HepG2 (cell line): Measurements from ENCODE around the gene ARHGEF40. TPM values are rescaled to one million over a fixed set of nuclear protein-coding genes. Genes with fewer than 3 reads are reported as not detected.

Experiments
- ATAC-seq: fragments of 200-7000 bp; cut with Tn5 transposase; 3 replicates; pipeline ENCODE4 v1.9.1; 2020; ENCODE audit warnings: mild to moderate bottlenecking, moderate library complexity
- BruUV-seq: library from RNA; stranded (reverse); fragments of 400-500 nt; replicated peaks from 2 replicates; lab custom pipeline; 2021; lab: Mats Ljungman, UMichigan
- CTCF ChIA-PET: fragments of 300-600 bp; formaldehyde crosslinking; extraction: SDS; loops from one replicate; lab custom pipeline; 2021; ENCODE audit warnings: low total read pairs, inconsistent platforms, low intra/inter-chr PET ratio; lab: Yijun Ruan, JAX
- POLR2A ChIA-PET: fragments of 350-600 bp; sonication (Branson Sonifier 250); formaldehyde crosslinking; loops from one replicate; lab custom pipeline; 2020; ENCODE audit warnings: antibody characterized with exemption, inconsistent platforms; lab: Yijun Ruan, JAX
- DNase-seq: peaks from one replicate; pipeline ENCODE4 v3.0.0-alpha.2; 2015; ENCODE audit warnings: low spot score
- FAIRE-seq: peaks from 3 replicates; lab custom pipeline; 2011; peaks lifted over from hg19 to GRCh38; lab: Jason Lieb, UNC
- H2AFZ ChIP-seq: one replicate; pipeline ENCODE4 v1.6.1; 2011; ENCODE audit warnings: low read length, inconsistent platforms
- H3K27ac ChIP-seq: fragments of 300-600 bp; 3 replicates; pipeline ENCODE4 v1.8.0; 2011; ENCODE audit warnings: mixed run types, mild to moderate bottlenecking, mixed read lengths, low read length, inconsistent platforms; ENCODE audit not compliant: insufficient read depth; ENCODE audit errors: extremely low read length
- H3K27me3 ChIP-seq, 2 experiments: fragments of 200-600 bp in 1 of 2; 2 replicates in 1 of 2; 3 replicates in 1 of 2; pipeline versions ENCODE4 v1.6.0 to v1.8.0; 2011; ENCODE audit warnings: low read length in 2 of 2, mild to moderate bottlenecking in 2 of 2, moderate library complexity in 2 of 2, inconsistent platforms in 1 of 2; ENCODE audit not compliant: insufficient read depth in 2 of 2, control insufficient read depth in 1 of 2
- H3K36me3 ChIP-seq, 2 experiments: fragments of 200-600 bp in 1 of 2; replicated peaks in 1 of 2; 2 replicates in 1 of 2; 3 replicates in 1 of 2; pipeline versions ENCODE4 v1.5.1 to v1.8.0; 2011; ENCODE audit warnings: low read length in 2 of 2, inconsistent platforms in 1 of 2; ENCODE audit not compliant: insufficient read depth in 2 of 2, control insufficient read depth in 1 of 2
- H3K4me1 ChIP-seq: 2 replicates; pipeline ENCODE4 v1.5.1; 2012; ENCODE audit warnings: low read length, inconsistent platforms; ENCODE audit not compliant: insufficient read depth
- H3K4me2 ChIP-seq: 2 replicates; pipeline ENCODE4 v1.6.0; 2011; ENCODE audit warnings: low read depth, low read length, inconsistent platforms
- H3K4me3 ChIP-seq, 3 experiments: fragments of 200-600 bp in 1 of 3; sonication (generic), shearing (Covaris generic) in 1 of 3; replicated peaks in 1 of 3; 2 replicates each; pipeline ENCODE4 v1.5.1; 2011 to 2016; ENCODE audit warnings: low read length in 3 of 3, inconsistent platforms in 2 of 3, low read depth in 2 of 3, mild to moderate bottlenecking in 2 of 3, control low read depth in 1 of 3, mixed read lengths in 1 of 3; ENCODE audit not compliant: insufficient read depth in 1 of 3
- H3K79me2 ChIP-seq: one replicate; pipeline ENCODE4 v1.6.1; 2011; ENCODE audit warnings: low read length, inconsistent platforms; ENCODE audit not compliant: insufficient read depth
- H3K9ac ChIP-seq: 2 replicates; pipeline ENCODE4 v1.6.0; 2011; ENCODE audit warnings: mild to moderate bottlenecking, low read depth, low read length, inconsistent platforms; ENCODE audit not compliant: insufficient read depth
- H3K9me3 ChIP-seq: 2 replicates; pipeline ENCODE4 v1.5.1; 2012; ENCODE audit warnings: mild to moderate bottlenecking, low read length
- H4K20me1 ChIP-seq: 2 replicates; pipeline ENCODE4 v1.6.0; 2011; ENCODE audit warnings: inconsistent platforms, mild to moderate bottlenecking, low read length, moderate library complexity; ENCODE audit not compliant: insufficient read depth
- ARNT2 ChIP-seq: sonication (generic); formaldehyde crosslinking; IDR thresholded peaks from 2 replicates; pipeline ENCODE4 v1.8.0; 2022; ENCODE audit warnings: mild to moderate bottlenecking, low read depth, missing genetic modification reagents, moderate library complexity
- BCLAF1 ChIP-seq: fragments of 450-650 bp; IDR thresholded peaks from 2 replicates; pipeline ENCODE4 v1.6.1; 2017; ENCODE audit warnings: mild to moderate bottlenecking
- CHCHD3 ChIP-seq: sonication (generic); formaldehyde crosslinking; IDR thresholded peaks from 2 replicates; pipeline ENCODE4 v1.8.0; 2022; ENCODE audit warnings: mild to moderate bottlenecking, missing genetic modification reagents, moderate library complexity
- FOXC1 ChIP-seq: sonication (generic); formaldehyde crosslinking; IDR thresholded peaks from 2 replicates; pipeline ENCODE4 v1.8.0; 2022; ENCODE audit warnings: mild to moderate bottlenecking, missing genetic modification reagents, borderline replicate concordance
- HIVEP1 ChIP-seq: sonication (generic); formaldehyde crosslinking; IDR thresholded peaks from 2 replicates; pipeline ENCODE4 v1.4.0; 2020; ENCODE audit warnings: mild to moderate bottlenecking, missing genetic modification reagents
- HNF4G ChIP-seq, 2 experiments: sonication (generic) in 1 of 2; formaldehyde crosslinking in 1 of 2; IDR thresholded peaks; 2 replicates each; pipeline versions ENCODE4 v1.4.0 to v1.6.1; 2011 to 2020; ENCODE audit warnings: borderline replicate concordance in 2 of 2, low read depth in 2 of 2, mild to moderate bottlenecking in 2 of 2, low read length in 1 of 2, missing genetic modification reagents in 1 of 2, moderate library complexity in 1 of 2
- MAZ ChIP-seq, 2 experiments: sonication (generic) in 1 of 2; formaldehyde crosslinking in 1 of 2; IDR thresholded peaks; 2 replicates each; pipeline versions ENCODE4 v1.5.0 to v1.6.1; 2012 to 2020; ENCODE audit warnings: low read depth in 2 of 2, mild to moderate bottlenecking in 2 of 2, borderline replicate concordance in 1 of 2, improper control_type of control experiment in 1 of 2, low read length in 1 of 2, missing genetic modification reagents in 1 of 2, moderate library complexity in 1 of 2
- POLR2A ChIP-seq, 2 experiments: IDR thresholded peaks; 2 replicates each; pipeline ENCODE4 v1.6.1; 2011; ENCODE audit warnings: low read depth in 2 of 2, low read length in 2 of 2, mild to moderate bottlenecking in 1 of 2, moderate library complexity in 1 of 2; ENCODE audit not compliant: insufficient read depth in 1 of 2
- SAP130 ChIP-seq: IDR thresholded peaks from 2 replicates; pipeline ENCODE4 v1.6.1; 2016; ENCODE audit warnings: low read depth
- ZNF678 ChIP-seq: sonication (generic); formaldehyde crosslinking; IDR thresholded peaks from 2 replicates; pipeline ENCODE4 v1.4.0; 2020; ENCODE audit warnings: mild to moderate bottlenecking, missing genetic modification reagents
- WGBS: methylation state at CpG from one replicate; pipeline ENCODE4 v1.1.6; 2017; ENCODE audit warnings: low lambda C conversion rate; 5-methylcytosine and 5-hydroxymethylcytosine counted together
- in situ Hi-C: cut with HindIII; loops from 2 replicates; pipeline ENCODE4 v1.10.0; 2017; ENCODE audit warnings: low pct_unique_long_range_greater_than_20kb; ENCODE audit not compliant: extremely low pct_ligation_motif_present
- intact Hi-C: fragments of 100-400 bp; cut with micrococcal nuclease; formaldehyde crosslinking; loops from one replicate; pipeline ENCODE4 v1.10.0; 2022; ENCODE audit not compliant: unreplicated experiment
- polyA plus RNA-seq, 8 experiments: library from polyadenylated mRNA; depleted of rRNA in 3 of 8; stranded (reverse) in 7 of 8; unstranded in 1 of 8; fragments of >200 nt; fragmentation: Illumina TruSeq in 4 of 8; extraction: Trizol in 4 of 8; gene quantifications; 2 replicates each; pipeline versions ENCODE4 v1.2.1 to v1.2.3, GENCODE V29; 2011 to 2016; ENCODE audit warnings: low read depth in 4 of 8, missing spikeins in 1 of 8, mixed read lengths in 1 of 8; ENCODE audit not compliant: insufficient read depth in 1 of 8
- total RNA-seq, 5 experiments: library from RNA; depleted of rRNA; stranded (reverse); fragments of >200 nt; fragmentation: Illumina TruSeq; extraction: Trizol; gene quantifications; 2 replicates each; pipeline ENCODE4 v1.2.3, GENCODE V29; 2016; ENCODE audit warnings: low read depth in 1 of 5
- TF ChIP-seq, protein P1 (sequence below): sonication (generic); formaldehyde crosslinking; IDR thresholded peaks from 2 replicates; pipeline ENCODE4 v1.5.0; 2020; ENCODE audit warnings: mild to moderate bottlenecking, missing genetic modification reagents, borderline replicate concordance

The ARHGEF40 gene
- total and polyA plus RNA-seq, 2 of the 13 experiments (the other 11 are each of a cell fraction or from before 2014, with no cell fraction given), result 28.1 to 78.1 TPM

DNA sequence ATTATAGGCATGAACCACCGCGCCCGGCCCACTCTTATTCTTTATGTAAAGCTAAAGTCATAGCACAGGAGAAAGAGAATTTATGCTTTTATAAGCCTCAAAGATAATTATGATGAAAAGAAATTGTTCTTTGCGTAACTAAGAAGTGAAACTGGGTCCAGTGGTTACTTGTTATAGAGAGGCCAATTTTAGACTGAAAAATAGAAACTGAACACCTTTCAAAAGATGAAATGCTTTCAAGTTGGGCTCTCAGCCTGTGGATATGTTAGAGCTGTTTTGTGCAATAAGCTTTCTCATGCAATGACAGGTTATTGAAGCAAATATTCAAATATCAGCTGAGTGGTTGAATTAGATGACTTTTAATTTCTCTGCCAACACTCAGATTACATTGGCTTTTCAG lies 38.7 kb downstream of the ARHGEF40 start (continued):
- TF ChIP-seq, protein P1, sequence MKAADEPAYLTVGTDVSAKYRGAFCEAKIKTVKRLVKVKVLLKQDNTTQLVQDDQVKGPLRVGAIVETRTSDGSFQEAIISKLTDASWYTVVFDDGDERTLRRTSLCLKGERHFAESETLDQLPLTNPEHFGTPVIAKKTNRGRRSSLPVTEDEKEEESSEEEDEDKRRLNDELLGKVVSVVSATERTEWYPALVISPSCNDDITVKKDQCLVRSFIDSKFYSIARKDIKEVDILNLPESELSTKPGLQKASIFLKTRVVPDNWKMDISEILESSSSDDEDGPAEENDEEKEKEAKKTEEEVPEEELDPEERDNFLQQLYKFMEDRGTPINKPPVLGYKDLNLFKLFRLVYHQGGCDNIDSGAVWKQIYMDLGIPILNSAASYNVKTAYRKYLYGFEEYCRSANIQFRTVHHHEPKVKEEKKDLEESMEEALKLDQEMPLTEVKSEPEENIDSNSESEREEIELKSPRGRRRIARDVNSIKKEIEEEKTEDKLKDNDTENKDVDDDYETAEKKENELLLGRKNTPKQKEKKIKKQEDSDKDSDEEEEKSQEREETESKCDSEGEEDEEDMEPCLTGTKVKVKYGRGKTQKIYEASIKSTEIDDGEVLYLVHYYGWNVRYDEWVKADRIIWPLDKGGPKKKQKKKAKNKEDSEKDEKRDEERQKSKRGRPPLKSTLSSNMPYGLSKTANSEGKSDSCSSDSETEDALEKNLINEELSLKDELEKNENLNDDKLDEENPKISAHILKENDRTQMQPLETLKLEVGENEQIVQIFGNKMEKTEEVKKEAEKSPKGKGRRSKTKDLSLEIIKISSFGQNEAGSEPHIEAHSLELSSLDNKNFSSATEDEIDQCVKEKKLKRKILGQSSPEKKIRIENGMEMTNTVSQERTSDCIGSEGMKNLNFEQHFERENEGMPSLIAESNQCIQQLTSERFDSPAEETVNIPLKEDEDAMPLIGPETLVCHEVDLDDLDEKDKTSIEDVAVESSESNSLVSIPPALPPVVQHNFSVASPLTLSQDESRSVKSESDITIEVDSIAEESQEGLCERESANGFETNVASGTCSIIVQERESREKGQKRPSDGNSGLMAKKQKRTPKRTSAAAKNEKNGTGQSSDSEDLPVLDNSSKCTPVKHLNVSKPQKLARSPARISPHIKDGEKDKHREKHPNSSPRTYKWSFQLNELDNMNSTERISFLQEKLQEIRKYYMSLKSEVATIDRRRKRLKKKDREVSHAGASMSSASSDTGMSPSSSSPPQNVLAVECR (CRISPR knock-in tag), result no peak
- TF ChIP-seq HNF4G (IDR thresholded peaks at IDR 0.05; ENCODE audit: borderline replicate concordance, low read depth, low read length) (no peak), HNF4G (CRISPR knock-in tag; IDR thresholded peaks at IDR 0.05; ENCODE audit: borderline replicate concordance, low read depth) (no peak), CHCHD3 (CRISPR knock-in tag) (no peak), HIVEP1 (CRISPR knock-in tag) (no peak), FOXC1 (CRISPR knock-in tag) (no peak), ZNF678 (CRISPR knock-in tag) (no peak)

- Histone ChIP-seq H2AFZ (no peak overlapping the region), H3K9me3 (no peaks in the 10 kb centered on the region), H3K27me3 (no peaks in the 10 kb centered on the region), H3K4me3 (no peak overlapping the region), H3K4me1 (peaks cover 56% of the 10 kb centered on the region), H3K27ac (peak overlapping the region; percentile 67), H4K20me1 (no peaks in the 10 kb centered on the region), H3K9ac (peak overlapping the region; percentile 30), H3K4me2 (peak overlapping the region; percentile 46), H3K79me2 (no peaks in the 10 kb centered on the region), H3K36me3 (no peaks in the 10 kb centered on the region)
- peak; percentile 73 for ATAC-seq
- FAIRE-seq, result no peak
- ChIA-PET CTCF (interaction anchor here (8.0 kb wide), 1 partner anchor 16 kb away, joined by 320 read pairs; the partner anchor contains the start of gene ZNF219), POLR2A (interaction anchor here (1.5 kb wide), 1 partner anchor 12 kb away, joined by 4 read pairs; no protein-coding TSS in a partner anchor)
- in situ Hi-C loops, result no loop called here
- no TSS peak for BruUV-seq
- DNase-seq, result peak; percentile 79
- WGBS, result 37% methylated on average over 6 of the region's 6 CpGs
- intact Hi-C loops, result no loop called here
- TF ChIP-seq ARNT2 (CRISPR knock-in tag), result 0 out of 2 replicates have a peak, but pooled peaks have one; percentile 30
- TF ChIP-seq POLR2A (IDR thresholded peaks at IDR 0.05; ENCODE audit: insufficient read depth in 1 of 2, low read depth in 2 of 2, low read length in 2 of 2), result peak in 1 of 2 experiments; percentile 49; a peak in 1 of 4 replicates
- TF ChIP-seq MAZ (IDR thresholded peaks at IDR 0.05; ENCODE audit: borderline replicate concordance, low read depth, low read length), result 0 out of 2 replicates have a peak, but pooled peaks have one; percentile 11
- TF ChIP-seq MAZ (CRISPR knock-in tag; IDR thresholded peaks at IDR 0.05; ENCODE audit: low read depth), result no peak
- peak; percentile 30; the same call in 1 of the 2 replicates for TF ChIP-seq SAP130 (CRISPR knock-in tag)
- no peak for TF ChIP-seq BCLAF1
These were observed 39.5 kb downstream of the ARHGEF40 start for GRCh38 chr14:21109377-21110138.
